NCI-H2107 (cell line): Measurements from ENCODE around the gene STX10.
A peak's percentile ranks its signal among the peaks of the same experiment; 100 is the strongest.

Experiments
- DNase-seq: peaks from one replicate; lab custom pipeline; 2025; lab: John Stamatoyannopoulos, UW

STX10 gene

DNA sequence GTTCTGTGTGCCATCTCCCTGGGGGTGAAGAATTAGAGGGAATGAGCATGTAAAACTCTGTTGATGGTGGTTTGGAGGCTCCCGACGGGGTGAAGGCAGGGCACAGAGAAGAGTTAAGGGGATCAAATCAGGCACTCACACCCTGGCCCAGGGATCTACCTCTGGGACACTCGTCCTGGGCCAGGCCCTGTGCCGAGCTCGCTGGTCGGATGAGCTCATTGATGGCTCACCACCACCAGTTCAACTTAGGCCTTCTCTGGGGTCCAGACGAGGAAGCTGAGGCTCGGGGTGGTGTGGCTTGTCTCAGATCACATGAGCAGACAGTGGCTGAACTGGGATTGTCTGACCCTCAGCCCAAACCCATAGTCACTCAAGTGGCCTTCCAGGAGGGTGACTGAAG is 30.5 kb downstream of the STX10 start:
- no peak for DNase-seq

DNA sequence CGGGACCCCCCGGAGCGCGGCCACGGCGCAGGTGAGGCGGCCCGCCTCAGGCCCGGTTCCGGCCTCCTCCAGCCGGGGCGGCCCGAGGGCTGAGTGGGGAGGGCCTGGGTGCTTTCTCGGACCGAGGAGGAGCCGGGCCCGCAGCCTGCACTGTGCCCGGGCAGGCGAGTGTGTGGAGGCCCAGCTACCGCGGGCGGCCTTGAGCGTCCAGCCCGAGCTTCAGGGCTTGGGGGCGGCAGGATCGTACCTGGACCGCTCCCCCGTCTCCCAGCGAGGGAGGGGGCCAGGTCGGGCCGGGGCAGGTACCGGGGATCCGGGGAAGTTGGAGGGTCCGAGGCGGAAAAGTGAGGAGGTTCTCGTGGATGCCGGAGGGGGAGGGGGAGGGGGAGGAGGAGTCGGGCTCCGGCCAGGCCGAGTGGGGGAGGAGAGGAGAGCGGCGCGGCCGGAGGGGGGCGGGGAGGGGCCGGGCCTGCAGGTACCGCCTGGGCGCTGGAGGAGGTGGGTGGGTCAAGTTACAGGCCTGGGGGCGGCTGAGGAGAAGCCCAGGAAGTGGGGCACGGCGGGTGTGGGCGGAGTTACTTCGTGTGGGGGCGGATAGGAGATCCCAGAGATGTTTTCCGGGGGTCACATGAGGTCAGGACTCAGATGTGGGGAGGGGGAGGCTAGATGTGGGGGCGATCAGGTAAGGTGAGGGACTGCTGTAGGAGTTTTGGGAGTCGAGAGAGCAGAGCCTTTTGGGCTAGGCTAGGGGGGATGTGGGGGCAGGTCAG is 31.6 kb downstream of the STX10 start:
- DNase-seq, result no peak

- DNase-seq, result peak; percentile 81
Observed at GRCh38 chr19:13117772-13118423, 32.3 kb downstream of the STX10 start, which contains the start of gene NACC1. NACC1 (plus strand) TSS chr19:13118264; CDS start chr19:13135208, 16,944 bp downstream.

DNA sequence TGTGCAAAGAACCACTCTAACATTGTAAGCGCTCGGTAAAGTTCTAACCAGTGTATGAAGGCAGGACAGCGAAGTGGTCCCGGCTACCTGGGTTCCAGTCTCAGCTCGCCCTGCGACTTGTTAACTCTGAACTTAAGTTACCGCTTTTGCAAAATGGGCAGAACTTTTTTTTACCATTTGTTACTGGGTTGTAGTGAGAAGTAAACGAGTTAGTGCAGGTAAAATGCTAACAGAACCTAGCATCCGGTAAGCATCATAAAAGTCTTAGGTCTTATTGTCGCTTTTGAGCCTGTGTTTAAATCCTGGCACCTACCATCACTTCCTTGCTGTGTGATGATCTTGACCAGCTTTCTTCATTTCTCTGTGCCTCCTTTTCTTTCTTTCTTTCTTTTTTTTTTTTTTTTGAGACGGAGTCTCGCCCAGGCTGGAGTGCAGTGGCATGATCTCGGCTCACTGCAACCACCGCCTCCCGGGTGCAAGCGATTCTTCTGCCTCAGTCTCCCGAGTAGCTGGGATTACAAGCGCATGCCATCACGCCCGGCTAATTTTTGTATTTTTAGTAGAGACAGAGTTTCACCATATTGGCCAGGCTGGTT is 32.9 kb downstream of the STX10 start:
- no peak for DNase-seq

DNA sequence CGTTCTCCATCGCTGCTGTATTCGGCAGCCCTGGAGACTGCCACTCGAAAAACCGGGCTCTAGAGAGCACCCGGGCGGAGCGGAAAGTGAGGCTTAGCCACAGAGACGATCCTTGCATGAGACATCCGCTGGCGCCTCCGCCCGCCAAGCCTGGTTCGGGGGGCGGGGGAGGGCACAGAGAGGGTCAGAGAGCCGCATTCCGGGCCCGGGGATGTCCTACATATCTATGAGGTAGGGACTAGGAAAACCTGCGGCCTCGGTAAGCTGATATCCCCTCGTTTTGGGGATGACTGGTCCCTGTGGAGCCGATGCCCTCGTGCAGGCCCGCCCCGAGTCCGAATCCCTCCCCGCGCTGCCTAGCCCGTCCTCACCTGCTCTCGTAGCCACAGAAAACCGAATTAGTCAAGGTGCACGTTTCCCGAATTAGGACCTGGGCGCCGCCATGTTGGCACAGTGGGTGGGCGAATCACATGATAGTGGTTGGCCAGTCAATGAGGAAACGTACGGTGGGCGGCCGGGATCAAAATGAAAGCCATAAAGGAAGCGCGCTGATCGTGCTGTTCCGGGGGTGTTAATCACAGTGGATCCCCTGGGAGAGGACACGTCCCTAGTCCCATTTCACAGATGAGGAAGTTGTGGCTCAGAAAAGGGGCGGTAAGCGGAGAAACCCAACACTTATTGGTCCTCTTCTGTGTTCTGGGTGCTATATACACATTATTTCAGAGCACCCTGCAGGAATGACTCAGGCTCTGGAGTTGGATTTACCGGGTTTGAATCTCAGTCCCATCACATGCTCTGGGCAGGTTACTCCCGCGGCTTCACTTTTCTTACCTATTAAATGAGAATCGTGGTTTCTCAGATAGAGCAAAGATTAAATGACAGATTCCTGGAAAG is 33.6 kb downstream of the STX10 start, which contains the start of gene TRMT1:
Gene TRMT1, minus strand, starts transcription at position 459 of the 894 bp plus-strand sequence. Its CDS starts 341 bp downstream, at position 118.
- peak; percentile 88 for DNase-seq

- no peak for DNase-seq
Observed at GRCh38 chr19:13115936-13116281, 34.3 kb downstream of the STX10 start.

DNA sequence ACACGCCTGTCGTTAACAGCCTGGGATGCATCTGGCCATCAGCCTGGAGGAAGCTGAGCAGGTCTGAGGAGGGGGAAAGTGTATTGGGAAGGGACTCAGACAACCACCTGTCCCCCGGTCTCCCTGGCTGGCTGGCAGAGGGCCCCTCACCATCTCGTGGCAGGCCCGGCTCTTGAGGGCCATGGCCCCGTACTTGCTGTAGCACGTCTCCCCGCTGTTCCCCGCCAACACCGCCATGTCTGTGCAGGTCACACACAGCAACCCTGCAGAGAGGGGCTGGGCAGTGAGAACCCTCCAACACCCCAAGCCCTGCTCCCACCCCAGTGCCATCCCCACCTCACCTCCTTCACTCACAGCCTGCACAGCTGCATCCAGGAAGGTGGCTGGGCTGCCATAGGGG is 37.6 kb downstream of the STX10 start:
- no peak for DNase-seq

GRCh38 chr19:13110099-13110610 is 40.0 kb downstream of the STX10 start:
- no peak for DNase-seq

- no peak for DNase-seq
Observed at GRCh38 chr19:13109361-13110098, 40.6 kb downstream of the STX10 start.

DNA sequence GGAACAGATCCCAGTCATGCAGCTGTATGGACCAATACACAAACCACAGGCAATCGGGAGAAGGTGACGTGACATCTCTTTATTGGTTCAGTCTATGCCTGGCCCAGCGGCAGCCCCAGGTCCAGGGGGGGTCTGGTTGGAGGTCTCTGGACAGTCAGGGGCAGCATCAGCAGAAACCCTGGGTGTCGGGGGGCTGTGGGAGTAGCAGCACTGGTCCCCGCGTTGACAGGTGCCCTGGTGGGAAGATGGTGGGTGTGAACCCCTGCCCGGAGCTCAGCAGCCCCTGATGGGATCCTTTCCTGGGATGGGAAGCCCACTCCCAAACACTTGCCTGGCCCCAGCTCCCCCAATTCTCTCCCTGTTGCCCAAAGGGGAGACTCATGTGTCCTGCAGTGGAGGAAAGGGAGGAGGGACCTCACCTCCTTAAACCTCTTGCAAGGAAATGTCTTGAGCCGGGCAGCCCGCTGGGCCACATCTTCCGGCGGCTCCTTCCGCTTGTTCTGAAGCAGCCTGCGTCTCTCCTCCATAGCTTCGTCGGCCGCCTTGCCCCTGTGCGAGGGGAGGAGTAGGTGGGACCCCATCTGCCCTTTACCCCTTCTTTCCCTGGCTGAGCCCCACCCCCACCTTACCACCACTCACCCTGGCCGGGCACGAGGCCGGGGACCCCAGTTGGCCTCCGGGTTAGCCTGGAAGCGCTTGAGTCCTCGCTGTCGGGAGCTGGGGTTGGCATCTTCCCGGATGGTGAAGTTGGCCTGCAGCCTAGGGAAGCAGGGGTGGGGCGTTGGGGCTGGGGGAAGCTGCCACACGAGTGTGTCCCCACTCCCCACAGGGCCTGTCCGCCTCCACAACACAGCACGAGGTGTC is 45.1 kb downstream of the STX10 start:
- DNase-seq, result no peak

- DNase-seq, result no peak
Observed at GRCh38 chr19:13104360-13104847, 45.8 kb downstream of the STX10 start.

- DNase-seq, result no peak
Observed at GRCh38 chr19:13103581-13104359, 46.4 kb downstream of the STX10 start.

DNA sequence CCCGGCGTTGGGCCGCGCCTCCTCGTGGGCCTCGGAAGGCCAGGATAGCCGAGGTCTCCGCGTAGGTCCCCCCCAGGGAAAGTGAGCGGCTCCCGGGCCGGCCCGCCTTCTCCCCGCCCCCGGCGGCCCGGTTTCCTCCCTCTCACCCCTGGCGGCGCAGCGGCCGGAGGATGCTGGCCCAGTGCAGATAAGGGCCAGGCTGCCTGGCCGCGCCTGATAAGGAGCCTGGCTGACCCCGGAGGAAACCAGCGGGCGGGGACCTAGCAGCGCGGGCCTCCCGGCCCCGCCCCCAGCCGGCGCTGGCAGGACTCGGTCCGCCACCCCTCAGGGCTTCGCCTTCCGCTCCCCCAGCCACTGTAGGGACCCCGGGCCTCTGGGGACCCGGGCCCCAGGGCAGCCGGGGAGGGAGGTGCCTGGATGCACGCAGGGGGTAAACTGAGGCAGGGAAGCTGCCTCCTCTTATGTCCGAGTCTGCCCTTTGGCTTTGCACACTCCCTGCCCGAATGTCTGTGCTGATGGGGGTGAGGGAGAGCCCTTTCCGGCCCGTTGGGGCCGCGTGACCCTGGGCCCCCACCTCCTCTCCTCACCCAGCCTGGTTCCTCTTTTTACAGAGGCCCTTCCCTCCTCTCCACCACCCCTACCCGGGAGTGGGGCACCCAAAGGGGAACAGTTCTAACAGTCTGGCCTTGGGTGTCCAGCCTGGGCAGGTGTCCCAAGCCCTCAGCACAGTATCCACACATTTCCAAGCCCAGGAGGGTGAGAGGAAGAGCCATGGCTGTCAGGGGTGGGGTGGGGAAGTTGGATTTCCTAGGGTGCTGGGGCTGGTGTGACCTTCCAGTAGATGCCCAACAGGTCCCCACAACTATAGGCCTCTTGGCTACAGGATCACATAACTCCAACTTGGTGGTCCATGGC is 47.3 kb downstream of the STX10 start, which contains the start of gene LYL1:
Gene LYL1, minus strand, starts transcription at position 193 of the 915 bp plus-strand sequence. CDS start 1,687 bp downstream, outside the sequence.
- DNase-seq, result no peak

GRCh38 chr19:13102416-13102665 is 47.8 kb downstream of the STX10 start:
- no peak for DNase-seq

GRCh38 chr19:13101590-13102415 is 48.4 kb downstream of the STX10 start:
- DNase-seq, result no peak

DNA sequence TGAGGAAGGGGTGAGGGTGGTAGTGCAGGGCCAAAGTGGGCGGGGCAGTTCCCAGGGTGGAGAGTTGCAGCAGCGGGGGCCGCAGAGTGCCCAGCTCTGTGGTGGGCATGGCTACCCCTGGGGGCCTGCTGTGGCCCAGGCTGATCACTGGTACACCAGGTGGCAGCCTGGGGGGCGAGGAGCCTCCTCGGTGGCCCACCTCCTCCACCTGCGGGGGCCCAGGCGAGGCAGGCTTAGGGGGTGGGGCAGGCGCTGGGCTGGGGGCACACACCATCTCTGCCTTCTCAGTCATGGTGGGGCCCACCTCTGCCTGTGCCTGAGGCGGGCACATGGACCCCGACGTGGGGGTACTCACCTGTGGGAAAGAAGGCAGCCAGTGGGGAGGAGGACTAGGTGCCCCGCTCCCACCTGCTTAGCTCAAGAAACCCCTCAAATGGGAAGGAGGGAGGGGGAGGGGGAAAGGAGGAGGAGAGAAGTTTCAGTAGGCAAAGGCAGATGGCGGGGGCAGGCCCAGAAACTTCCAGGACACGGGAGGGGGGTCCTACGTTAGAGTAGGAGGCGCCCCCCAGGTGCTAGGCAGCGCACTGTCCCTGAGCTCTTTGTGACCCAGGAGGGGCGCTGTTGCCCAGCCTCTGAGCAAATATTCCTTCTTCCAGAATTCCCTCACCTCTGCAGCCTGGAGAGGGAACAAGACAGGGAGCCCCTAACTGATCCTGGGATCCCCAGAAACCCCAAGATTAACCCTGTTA is 49.2 kb downstream of the STX10 start:
- no peak for DNase-seq
